GM19455 (cell line): ENCODE measurements around the gene IGF2BP3.

Source experiments
- ATAC-seq: cut with Tn5 transposase; IDR thresholded peaks from one replicate; pipeline ENCODE4 v1.9.1; 2021; ENCODE audit not compliant: unreplicated experiment

IGF2BP3 gene

DNA sequence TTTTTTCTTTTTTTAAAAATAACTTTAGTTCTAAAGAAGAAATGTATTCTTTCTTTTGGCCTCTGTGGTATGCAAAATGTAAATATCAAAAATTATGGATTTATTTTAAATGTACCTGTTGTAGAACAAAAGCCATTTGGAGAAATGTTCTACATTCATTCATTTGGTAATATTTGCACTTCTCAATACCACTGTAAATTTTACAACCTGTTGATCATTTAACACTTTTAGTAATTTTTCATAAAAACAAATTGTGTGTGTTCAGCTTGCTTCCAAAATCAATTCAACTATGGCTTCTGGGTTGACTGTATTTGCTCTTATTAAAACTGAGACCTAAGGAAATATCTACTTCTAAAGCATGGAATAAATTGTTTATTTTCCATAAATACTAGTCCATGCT is 2.3 kb upstream of the IGF2BP3 start:
- ATAC-seq = no peak

DNA sequence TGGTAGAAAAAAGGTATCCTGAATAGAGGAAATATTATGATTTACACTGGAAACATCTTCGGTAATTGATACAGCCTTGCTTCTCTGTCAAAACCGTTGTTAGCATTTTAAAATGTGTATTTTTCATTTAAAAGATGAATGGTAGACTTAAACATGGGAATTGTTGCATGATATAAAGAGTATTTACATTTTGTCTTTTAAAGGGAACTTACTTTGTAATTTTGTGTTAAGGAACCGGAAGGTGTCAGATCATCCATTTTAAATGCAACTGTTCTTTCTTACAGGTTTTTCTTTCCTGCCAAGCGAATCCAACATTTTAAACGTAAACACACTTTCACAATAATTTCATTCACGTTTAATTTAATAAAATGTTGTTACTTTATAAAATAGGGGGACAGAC is 1.8 kb upstream of the IGF2BP3 start:
- ATAC-seq = no peak

DNA sequence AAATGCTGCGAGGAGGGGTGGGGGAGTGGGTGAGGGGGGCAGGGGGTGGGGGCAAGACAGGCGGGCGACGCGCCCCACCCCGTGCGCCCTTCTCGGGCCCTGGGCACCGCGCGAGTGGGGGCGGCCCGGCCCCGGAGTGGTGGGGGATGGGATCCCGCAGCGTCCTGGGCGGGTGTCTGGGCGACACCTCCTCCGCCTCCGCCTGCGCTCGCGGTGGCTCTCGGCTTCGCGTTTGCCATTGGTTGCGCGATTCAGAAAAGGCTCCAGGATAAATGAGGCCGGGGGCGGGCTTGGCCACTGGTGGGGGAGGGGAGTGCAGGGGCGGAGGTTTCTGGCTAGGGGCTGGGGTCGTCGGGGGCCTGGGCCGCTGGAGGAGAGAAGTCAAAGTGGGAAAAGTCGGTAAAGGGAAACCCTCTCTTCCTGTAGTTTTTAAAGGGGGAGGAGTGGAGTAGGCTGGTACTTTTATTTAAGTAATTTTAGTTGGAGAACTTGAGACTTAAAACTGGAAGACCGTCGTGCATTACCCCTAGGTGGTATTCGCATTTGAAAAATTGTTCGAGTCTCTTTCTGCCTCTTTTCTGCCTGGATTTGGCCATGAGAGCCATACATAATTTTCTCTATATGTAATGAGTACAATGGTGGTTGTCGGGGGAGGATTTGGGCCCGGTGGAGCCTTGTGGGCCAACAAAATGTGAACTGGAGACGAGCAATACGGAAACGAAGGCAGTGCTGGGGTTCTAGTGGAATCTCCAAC is 992 bp upstream of the IGF2BP3 start:
- ATAC-seq = peak; percentile 23

DNA sequence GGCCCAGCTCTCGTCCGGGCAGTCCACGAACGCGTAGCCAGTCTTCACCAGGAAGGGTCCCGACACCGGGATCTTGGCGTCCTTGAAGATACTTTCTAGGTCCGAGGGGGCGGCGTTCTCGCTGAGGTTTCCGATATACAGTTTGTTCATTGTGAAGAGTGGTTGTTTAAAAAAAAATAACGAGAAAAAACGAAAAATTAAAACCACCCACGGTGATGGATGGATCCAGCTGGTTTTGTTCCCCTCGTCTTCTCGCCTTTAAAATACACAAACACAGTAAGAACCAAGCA is 385 bp downstream of the IGF2BP3 start:
- no peak for ATAC-seq

DNA sequence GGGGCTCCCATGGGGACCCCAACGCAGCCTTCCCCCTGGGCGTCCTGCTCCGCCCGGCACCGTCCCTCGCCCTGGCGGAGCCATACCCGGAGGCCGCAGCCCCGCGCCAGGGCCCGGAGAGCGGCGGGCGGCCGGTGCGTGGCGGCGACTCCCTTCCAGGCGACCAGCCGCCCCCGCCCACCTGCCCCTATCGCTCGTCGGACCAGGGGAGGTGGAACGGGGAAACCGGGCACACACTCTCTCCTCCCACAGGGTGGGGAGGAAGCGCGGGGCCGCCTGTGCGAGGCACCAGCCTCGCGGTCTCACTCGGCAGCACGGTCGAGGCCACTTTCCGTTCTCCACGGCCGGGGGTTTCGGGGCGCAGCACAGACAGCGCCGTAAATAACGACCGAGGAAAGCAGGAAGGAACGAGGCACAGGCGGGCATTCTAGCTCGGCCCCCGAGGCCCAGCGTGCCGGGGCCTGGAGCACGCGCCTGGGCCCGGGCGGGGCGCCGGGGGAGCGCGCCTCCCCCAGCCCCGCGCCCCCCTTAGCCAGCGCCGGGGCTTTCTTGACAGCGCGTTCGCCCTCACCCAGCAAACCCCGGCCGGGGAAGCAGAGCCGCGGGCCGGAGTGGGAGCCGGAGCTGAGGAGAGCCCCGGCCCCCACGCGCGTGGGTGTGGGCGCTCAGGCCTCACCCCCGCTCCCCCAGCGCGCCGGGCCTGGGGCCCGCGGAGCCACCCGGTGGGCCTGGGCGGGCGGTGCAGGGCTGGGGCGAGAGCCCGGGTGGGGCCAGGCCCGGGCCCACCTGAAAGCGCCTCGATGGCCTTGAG is 936 bp downstream of the IGF2BP3 start:
- peak; percentile 21 for ATAC-seq

DNA sequence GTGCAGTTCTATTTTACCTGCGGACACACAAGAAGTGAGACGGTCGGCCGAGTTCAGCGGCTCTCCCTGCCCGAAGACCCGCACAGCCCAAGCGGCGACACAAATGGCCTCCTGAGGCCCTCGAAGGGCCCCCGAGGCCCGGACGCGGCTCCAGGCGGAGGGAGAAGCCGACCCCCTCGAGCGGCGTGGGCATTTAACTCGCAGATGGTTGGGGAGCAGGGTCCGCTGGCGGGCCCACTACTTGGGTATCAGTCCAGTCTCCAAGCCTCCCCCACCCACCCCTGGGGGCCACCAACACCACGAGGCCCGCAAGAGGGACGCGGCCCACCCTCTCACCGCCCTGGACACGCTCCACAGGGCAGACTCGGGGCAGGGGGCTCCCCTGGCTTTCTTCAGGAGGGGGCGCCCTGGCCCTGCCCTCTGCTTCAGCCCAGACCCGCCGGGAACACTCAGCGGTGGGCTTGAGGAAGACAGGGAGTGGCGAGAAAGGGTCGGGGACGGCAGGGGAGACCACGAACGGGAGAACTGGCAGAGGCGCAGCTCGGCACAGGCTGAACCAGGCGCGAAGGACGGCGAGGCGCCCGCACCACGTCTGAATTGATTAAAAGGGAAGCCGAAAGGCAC is 1.7 kb downstream of the IGF2BP3 start:
- peak; percentile 0 for ATAC-seq

DNA sequence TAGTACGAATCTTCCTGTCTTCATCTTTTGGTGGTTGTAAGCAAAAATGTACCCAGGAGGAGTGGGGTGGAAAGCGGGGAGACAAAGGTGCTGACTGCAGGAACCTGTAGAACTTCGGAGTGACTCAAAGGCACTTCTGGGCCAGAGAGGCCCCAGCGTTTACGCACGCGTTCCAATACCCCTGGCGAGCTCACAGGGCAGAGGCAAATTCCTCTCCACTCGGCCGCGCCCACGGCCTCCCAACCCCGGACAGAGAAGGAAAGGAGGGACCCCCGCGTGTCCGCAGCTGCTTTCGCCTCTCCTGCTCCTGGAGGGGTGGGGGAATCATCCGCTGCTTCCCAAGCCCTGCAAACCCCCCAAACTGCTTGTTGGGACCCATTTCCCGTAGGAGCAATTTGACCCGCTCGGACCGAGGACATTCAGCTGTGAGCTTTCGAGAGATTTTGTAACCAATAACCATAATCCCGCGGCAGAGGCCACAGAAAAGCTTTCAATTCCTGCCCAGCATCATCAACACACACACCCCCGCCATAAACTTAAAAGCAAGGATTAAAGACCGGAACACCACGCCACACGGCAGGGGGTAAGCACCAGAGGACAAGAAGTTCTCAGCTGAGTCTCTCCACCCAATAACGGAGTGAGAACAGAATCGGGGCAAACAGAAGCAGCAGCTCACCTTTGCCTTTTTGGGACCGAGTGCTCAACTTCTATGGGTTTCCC is 2.3 kb downstream of the IGF2BP3 start:
- ATAC-seq = no peak

DNA sequence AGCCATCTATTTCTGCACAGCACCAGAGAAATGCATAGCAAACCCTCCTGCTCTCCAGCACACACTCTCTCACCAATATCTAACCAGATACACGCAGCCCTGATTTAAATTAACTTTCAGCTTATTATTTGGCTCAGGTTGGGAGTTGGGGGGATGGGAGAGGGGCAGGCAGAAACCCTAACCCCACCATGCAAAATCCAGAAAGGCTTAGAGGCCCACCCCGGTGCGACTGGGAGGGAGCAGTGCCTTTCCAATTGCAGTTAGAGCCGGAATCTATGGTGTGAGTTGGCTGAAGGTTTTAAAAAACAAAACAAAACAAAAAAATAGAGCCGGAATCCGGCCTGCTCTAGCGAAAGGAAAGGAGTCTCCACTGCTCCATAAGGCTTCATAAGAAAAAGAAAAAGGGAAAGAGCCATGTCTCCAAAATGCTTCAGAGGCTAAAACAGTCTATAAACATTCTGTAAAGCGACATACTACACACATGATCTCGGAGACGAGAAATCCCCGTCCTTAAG is 2.9 kb downstream of the IGF2BP3 start:
- no peak for ATAC-seq

DNA sequence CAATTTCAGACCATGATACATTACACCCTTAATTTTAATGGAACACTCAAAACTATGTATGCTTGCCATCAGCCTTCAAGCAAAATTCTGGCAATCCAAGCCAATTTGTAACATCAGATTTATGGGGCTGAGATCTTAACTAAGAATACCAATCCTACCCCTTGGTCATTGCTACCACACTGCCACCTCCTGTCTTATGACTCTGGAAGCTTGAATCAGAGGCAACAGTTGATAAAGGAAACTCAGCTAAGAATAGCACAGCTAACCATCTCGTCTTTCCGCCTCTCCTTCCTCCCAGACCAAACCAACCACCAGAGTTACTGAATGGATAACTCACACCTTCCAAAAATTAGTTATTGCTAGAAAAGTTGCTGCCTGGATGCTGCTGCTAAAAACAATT is 7.4 kb downstream of the IGF2BP3 start:
- ATAC-seq = no peak

DNA sequence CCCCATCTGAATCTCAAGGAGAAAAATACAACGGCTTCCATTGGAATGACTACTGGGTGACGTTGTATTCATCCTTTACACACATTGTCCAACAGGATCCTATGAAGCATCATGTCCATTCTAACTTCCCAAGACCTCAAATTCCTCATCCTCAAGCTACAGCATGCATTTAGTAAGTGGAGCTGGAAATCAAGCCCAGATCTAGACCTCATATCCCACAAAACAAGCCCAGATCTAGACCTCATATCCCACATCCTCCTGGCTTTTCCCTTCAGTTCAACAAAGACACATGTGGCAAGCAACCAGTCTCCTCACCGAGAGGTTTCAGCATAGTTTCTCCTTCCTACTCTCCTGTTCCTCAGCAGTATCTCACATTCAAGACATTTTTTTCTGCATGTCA is 12.2 kb downstream of the IGF2BP3 start:
- ATAC-seq = no peak

DNA sequence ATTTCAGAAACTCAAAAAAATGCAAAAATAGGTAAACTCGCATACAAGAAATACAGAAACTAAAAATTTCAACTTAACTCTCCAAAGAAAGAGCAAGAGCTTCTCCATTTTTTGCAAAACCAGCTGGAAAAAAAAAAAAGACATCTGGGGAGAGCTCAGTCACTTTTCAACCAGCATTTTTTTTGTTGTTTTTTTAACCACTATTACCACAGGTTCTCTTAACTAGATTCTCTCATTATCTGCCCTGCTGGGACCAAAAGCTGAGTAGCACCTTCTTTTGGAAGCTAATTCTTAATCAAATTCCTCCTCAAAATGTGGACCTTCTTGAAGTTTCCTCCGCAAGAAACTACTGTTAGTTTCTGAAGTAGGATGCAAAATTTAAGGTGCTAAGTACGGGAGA is 14.2 kb downstream of the IGF2BP3 start:
- ATAC-seq = no peak

DNA sequence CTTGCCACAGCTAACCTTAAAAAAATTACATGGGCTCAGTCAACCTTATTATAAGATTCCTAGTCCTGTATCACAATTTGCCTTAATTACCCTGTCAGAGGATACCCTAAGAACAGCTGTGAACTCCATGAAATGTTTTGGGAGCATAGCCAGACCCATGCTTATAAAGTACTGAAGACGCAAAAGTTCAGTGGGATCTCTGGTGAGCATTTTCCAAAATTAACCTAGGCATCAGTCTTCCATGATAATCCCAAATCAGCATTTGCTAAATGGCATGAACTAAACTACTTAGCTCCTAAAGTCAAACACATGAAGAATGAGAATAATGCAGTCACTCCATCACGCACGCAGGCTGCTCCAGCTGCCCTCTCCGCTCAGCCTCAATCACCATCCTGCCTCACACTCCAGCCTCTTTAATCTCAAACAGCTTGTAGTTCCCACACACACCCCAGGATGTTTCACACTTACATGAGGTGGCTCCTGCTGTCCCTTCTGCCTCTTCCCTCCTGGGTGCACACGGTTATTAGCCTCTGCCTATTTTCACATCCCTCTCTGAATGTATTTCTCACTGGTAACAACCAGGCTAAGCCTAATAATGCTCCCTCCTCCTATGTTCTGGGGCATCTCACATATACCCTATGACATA is 15.3 kb downstream of the IGF2BP3 start:
- no peak for ATAC-seq

DNA sequence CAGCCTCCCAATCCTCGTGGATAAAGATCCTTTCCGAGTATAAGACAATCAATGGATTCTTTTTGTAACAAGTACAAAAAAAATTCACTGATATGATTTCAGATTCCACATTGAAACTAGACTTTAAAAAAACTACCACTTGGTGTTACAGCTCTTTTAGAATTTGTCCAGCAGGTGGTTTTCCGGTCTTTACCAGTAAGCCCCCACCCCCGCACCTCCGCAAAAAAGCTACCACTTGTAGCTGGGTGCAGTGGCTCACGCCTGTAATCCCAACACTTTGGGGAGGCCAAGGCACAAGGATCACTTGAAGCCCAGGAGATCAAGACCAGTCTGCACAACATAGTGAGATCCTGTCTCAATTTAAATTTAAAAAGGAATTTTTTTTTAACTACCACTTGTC is 19.8 kb downstream of the IGF2BP3 start:
- ATAC-seq = no peak

DNA sequence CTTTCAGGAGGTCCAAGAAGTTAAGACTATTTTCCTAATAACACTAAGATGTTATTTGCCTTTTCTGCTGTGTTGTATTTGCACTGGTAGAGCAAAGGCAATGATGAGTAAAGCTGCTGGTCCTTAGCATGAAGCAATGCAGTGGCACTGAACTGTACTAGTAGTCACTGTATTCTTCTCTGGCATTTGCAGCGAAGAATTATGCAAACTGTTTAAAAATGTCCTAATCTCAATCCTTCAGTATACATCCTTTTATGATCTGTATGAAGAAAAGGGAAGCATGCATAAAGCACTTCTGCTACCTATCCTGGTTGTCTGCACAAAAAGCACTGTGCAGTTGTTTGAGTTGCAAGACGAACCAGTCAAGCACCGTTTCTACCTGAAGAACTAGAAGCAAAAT is 20.4 kb downstream of the IGF2BP3 start:
- ATAC-seq = no peak

DNA sequence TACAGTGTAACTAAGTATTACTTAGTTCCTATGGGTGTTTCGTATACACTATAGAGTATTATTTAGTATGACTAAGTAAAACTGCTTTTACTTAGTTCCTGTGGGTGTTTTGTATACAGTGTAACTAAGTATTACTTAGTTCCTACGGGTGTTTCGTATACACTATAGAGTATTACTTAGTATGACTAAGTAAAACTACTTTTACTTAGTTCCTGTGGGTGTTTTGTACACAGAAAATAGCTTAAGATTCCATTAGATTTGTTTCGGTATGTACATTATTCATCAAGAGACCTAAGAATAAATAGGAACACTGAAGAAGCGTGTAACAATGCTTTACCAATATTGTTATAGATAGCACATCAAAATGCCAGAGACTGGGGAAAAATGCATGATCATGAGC is 25.0 kb downstream of the IGF2BP3 start:
- ATAC-seq = no peak

DNA sequence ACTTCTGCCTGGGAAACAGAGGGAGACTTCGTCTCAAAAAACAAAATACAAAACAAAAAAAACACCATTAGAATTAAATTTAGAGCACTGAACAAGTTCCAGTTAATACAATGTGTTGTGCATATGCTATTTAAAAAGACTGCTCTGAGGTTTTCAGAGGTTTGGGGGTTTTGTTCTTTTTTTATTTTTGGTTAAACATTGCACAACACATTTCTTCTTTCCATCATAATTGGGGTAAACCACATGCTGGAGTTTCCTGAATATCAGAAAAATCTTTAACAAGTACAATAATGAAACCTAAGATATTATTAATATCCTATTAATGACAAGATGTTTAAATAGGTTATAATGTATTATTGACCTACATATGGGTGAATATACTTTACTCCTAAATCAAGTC is 26.3 kb downstream of the IGF2BP3 start:
- ATAC-seq = no peak

DNA sequence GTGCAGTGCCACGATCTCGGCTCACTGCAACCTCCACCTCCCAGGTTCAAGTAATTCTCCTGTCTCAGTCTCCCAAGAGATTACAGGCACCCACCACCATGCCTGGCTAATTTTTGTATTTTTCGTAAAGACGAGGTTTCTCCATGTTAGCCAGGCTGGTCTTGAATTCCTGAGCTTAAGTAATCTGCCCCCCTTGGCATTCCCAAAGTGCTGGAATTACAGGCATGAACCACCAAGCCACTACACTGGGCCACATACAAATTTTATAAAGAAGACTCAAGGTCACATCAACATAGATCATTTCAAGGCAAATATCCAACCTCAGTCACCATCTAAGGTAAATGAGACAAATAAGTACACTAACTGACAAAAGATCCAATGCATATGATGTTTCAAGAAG is 32.1 kb downstream of the IGF2BP3 start:
- no peak for ATAC-seq

DNA sequence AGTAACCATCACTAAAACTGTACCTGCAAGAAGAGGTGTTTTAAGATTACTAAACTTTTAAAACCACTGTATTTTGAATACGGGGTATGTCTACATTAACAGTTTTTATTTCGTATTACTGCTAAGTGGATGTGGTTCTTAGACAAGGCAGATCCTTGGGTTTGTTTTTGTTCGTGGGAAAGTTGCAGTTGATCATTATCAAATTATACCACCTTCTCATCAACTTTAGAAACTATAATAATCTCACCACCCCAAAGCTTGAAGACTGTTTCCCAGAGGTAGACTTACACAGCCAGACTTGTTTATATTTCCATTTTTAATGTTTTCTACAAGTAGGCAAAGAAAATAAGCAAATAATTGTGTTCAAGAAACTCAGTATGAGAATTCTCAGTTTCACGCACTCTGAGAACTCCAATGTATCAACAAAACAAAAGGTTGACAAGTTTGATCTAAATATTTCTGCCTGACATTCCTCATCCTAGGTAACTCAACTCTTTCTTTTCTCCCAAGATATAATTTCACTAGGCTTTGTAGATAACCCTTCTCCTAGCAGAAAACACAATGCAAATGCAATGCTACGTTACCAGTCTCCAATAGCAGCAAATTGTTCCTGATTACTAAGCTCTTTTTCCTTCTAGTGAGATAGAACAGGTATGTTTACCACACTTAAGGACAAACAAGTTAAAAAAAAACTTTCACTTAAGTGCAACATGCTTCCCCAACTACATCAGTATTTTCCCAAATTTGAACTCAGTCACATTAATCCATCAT is 36.0 kb downstream of the IGF2BP3 start:
- ATAC-seq = no peak

DNA sequence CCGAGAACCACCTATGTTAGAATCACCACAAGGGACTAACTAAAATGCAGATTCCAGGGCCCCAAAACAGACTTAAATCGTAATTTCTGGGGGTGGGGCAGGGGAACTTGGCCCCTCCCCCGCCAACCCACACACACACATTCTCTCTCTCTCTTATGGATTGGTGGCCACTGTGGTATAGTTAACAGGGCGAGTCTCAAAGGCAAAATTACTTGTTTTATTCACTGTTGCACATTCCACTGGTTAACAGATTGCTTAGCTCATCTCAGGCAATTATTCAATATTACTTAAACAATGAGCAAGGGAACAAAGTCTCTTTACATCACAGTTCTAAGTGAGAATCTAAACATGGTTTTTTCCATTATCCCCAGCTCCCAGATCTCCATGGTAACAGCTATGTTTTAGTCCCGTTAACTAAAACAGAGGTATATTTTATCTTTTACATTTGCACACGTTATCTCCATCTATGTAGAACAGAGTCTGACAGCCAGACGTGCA is 38.5 kb downstream of the IGF2BP3 start:
- no peak for ATAC-seq

DNA sequence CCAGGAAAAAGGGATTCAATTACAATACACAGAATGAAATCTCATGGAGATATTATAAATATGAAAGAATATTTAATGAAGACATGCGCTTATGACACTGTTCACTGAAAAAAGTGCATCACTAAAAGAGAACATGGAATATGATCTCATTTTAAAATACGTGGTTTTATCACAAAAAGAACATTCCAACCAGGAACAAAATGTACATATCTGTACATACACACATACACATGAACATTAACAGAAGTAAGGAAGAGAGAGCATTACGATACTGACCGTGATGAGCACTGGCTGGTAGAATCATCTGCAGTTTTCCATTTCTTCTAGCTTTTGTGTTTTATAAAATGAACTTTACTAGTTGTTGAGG is 39.4 kb downstream of the IGF2BP3 start:
- no peak for ATAC-seq
